HG02588 (cell line): ENCODE data around the gene PKMYT1.

ENCODE experiments used
- ATAC-seq: cut with Tn5 transposase; IDR thresholded peaks from one replicate; pipeline ENCODE4 v1.9.1; 2021; ENCODE audit warnings: mild to moderate bottlenecking, moderate library complexity; ENCODE audit not compliant: unreplicated experiment

PKMYT1 gene

DNA sequence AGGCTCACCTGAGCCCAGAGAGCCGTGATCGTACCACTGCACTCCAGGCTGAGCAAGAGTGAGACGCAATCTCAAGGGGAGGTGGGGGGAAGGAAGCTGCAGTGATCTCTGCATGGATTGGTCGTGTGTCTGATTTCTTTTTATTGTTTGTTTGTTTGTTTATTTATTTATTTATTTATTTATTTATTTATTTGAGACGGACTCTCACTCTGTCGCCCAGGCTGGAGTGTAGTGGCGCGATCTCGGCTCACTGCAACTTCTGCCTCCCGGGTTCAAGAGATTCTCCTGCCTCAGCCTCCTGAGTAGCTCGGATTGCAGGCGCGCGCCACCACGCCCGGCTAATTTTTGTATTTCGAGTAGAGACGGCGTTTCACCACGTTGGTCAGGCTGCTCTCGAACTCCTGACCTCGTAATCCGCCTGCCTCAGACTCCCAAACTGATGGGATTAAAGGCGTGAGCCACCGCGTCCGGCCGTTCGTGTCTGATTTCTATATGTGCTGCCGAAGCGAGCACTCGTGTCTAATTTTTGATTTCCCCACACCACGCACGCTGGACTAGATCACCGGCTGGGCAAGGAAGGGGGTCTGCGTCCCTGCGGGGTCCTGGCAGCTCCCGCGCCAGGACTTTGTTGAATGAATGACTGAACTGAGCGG, 39.5 kb upstream of the PKMYT1 start:
- no peak for ATAC-seq

DNA sequence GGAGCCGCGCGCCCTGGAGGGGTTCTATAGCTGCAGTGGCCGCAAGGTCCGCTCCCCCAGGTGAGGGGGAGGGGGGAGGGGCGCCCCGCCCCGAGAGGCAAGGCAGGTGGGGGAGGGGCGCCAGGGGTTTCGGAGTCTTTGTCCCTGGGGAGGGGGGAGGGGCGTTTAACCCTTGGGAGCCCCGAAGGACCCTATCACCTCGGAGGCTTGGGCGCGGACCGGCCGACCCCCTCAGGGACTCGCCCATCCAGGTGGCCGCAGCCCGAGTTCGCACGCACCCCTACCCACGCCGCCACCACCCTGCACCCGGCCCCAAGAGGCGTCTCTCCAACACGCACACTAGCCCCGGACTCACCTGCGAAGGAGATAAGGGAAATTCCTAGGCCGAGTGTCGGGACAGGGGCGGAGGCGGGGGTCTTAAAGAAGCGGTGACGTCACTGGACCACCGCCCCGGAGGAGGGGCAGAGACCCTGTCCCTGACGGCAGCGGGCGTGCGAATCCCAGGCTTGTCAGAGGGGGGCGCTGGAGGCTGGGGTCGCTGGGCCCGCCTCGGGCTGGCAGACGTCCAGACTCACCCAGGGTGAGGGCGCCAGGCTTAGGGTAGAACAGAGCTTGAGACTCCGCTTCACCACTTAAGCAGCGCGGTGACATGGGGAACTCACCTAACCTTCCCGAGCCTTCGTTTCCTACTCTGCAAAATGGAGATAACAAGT, 37.7 kb upstream of the PKMYT1 start, which contains the start of gene CLDN6:
TSS of gene CLDN6 (minus strand) at position 390 of the 713 bp plus-strand sequence. CDS start 2,162 bp downstream, outside the sequence.
- no peak for ATAC-seq

DNA sequence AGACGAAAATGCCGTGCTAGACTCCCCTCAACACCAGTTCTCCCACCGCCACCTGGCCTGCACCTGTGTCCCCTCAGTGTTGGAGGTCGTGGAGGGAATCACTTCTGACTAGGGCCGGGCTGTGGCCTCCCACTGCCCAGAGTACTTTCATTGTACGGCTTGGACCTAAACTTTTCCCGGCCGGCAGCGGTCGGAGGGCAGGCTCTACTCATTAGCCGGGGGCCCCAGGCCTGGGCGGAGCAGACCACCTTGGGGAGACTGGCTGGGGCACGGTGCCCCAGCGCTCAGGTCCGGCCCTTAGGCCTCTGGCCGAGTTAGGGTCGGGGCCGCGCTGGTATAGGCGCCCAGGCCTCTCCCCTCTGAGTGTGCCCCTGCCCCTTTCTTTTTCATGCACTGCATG, 37.1 kb upstream of the PKMYT1 start:
- no peak for ATAC-seq

DNA sequence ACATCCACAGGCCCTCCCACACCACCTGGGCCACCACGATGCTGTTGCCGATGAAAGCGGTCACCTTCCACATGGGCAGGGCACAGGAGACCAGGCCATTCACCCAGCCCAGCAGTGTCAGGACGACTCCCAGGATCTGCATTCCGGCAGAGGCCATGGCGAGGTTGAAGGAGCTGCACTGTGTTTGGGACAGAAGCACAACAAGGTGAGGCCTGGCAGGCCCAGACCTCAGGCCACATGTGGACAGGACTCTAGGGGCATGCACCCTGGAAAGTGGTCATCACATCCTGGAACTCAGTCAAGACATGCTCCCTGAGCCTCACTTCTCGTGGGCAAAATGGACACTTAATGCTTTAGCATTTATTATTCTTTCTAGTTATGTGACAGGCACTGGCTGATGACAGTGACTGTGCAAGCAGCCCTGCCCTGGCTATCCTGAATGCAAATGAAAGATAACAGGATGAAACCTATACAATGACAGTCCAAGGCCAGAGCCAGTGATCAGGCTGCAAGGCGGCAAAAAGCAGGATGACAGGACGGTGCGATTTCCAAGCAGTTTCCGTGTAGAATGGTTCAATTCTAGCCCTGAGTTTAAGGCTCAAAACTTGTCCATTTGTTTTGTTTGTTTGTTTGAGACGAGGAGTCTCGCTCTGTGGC, 35.7 kb upstream of the PKMYT1 start:
- ATAC-seq: no peak

DNA sequence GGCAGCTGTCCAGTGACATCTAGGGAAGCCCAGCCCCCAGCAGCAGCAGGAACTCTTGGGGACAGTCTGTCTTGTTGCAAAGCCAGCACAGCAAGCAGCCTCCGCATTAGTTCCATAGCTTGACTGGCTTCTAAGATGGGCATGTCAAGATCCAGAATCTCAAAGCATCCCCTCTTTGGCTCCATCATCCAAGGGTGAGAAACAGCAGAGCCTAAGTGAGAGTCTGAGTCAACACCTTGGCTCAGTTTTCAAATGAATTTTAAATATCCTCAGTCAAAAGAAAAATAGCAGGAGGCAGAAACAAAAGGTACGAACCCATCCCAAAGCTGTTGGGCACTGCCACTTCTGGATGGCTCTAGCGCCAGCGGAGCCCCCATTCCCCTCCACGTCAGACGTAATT, 34.7 kb upstream of the PKMYT1 start:
- ATAC-seq: no peak

DNA sequence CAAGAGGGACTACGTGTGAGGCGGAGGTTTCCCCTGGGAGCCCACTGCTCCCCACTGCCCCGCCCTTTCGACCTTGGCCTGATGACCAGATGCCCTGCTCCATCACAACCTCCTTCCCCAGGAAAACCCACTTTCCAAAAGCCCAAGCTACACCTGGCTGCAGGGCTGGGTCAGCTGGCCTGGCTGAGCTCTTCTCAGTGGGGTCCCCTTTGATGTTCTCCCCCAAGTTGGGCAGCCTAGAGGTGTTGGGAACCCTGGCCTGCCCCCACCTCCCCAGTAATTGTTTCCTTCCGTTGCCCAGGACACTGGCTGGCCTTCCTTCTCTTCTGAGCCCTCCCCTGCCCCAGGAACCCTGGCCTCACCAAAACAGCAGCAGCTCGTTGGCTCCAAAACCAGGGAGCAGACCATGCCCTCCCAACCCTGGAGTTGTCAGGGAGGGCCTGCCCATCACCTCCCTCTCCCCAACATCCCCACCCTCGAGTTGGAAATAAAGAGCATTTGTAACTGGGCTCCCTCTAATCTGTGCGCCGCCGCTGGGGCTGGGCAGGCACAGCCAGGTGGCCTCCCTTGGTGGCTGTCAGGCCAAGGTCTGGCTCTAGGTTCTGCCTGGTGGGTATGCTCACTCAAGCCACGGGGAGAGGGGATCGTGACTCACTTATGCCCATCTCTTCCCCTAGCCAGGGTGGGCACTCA, 33.9 kb upstream of the PKMYT1 start:
- ATAC-seq: no peak

DNA sequence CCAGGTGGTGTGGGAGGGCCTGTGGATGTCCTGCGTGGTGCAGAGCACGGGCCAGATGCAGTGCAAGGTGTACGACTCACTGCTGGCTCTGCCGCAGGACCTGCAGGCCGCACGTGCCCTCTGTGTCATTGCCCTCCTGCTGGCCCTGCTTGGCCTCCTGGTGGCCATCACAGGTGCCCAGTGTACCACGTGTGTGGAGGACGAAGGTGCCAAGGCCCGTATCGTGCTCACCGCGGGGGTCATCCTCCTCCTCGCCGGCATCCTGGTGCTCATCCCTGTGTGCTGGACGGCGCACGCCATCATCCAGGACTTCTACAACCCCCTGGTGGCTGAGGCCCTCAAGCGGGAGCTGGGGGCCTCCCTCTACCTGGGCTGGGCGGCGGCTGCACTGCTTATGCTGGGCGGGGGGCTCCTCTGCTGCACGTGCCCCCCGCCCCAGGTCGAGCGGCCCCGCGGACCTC, 33.3 kb upstream of the PKMYT1 start:
- no peak for ATAC-seq

DNA sequence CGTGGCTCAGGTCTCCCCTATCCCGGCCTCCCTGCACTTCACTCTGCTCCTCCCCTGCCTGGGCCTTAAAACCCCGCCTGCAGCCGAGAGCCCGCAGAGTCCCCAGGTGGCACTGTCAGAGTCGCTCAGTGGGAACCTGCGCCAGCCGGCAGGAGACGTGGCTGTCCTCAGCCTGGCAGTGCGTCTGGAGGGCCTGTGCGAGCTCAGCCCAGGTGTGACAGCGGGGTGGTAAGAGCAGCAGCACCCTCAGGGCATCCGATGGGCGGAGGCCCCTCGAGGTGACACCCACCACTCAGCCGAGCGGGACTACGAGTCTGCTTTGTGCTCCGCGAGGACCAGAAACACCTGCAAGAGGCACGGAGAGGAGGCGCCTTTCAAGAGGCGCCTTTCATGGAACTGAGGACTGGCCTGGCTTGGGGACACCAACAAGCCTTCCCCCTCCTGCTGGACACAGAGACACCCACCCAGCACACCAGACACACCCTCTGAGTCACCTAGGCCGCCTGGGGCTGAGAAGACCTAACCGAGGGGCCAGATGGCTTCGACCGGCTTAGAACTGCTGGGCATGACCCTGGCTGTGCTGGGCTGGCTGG, 32.7 kb upstream of the PKMYT1 start, which contains the start of gene CLDN9:
TSS of gene CLDN9 (plus strand) at position 96 of the 593 bp plus-strand sequence. CDS start at position 536, 440 bp downstream.
- ATAC-seq: no peak

DNA sequence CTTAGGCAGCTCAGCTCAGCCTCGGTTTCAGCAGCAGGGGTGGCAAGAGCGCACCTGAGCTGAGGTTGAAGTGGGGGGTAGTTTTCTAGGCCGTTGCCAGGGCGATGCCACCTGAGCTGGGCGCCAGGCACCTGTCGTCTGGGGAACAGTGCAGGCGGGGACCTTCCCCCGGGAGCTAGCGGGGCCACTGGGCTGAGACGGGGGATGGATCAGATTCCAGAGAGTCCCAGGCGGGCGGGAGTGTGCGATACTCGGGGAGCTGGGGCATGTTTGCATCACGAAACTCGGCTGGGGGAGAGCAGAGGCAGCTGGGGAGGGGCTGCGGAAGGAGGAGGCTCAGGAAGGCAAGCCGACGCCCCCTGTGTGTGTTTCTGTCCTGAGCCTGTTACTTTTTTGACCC, 32.0 kb upstream of the PKMYT1 start:
- ATAC-seq: no peak

DNA sequence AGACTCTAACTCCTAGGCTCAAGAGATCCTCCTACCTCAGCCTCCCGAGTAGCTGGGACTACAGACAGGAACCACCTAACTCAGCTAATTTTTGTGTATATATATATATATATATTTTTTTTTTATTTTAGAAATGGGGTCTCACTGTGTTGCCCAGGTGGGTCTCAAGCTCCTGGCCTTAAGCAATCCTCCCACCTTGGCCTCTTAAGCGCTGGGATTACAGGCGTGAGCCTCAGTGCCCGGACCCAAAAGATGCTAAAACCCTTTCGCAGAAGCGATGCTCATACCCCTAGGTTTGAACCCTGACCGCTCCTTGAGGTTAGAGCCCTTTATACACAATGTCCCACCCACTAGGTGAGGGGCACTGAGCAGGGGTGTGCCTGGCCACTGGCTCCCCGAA, 30.3 kb upstream of the PKMYT1 start:
- no peak for ATAC-seq

DNA sequence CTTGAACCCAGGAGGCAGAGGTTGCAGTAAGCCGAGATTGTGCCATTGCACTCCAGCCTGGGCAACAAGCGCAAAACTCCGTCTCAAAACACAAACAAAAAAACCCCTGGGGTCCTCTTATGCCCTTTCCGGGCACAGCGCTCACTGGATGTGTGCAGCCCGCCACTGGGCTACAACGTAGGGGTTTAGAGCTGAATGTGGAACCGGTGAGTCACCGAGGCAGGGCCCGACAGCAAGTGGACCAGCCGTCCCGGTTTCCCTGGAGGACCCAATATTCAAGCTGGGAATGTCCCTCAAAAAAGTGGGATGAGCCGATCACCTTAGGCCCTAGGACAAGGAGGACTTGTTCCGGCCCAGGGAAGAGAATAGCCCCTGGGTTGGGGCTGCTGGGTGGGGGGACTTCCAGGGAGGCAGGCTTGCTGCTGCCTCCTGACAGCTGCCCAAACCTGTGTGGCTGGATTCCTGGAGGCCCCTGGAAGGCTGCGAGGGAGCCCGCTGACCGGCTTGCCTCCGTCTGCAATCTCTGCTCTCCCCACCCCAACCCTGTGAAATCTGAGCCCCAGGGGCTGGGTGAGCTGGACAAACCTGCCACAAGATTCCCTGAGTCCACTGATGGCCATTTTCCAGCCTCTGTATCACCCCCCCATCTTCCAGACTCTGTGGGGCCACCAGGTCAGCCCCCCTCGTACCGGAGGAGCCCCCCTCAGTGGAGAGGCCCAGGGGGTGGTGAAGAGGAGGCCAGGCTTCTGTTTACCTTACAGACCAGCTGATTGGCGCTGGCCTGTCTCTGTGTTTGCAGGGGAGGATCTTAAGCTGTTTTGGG, 29.5 kb upstream of the PKMYT1 start:
- no peak for ATAC-seq

DNA sequence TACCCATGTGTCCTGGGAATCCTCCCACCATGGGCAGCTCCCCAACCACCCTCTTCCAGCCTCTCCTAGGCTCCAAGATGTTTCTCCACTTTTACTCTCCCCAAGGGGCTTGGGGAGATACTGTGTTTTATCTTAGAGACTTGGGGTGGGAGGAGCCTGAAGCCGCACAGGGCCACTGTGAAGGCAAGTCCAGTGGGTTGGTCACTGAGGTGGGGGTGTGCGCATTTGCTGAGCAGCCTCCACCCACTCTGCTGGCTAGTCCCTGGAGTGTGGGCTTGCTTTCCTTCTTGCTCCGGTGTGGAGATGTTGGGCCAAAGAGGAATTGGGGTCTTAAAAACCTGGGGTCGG, 28.4 kb upstream of the PKMYT1 start:
- ATAC-seq: no peak

DNA sequence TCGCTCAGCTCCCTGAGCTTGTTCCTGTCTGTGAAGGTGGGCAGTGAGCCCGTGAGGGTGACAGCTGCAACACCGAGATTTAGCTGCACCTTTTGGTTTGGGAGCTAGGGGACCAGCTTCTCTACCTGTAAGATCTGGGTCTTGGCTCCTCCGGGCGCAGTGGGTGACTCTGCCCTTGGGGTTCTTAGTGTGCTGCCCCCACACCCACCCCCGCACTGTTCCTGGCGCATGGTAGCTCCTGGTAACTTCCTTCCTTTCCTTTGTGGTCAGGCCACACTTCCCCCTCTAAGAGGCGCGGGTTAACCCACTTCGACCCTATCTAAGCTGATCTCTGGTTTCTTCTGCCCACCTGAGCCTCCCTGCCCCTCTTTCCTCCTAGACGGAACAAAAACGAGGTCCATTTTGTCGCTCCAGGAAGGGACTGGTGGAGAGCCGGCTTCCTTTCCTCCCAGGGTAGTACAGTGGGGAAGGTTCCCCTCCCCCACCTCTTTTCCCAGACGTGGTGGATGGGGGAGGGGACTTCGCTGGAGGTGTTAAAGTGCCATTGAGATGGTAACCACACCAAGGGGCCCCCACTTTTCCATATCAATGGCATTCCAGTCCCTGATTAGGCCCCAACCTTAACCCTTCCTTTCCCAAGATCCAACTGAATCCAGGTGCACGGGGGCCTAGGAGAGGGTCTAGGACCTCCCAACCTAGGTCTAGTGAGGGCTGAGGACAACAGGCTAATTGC, 27.9 kb upstream of the PKMYT1 start:
- ATAC-seq: no peak

DNA sequence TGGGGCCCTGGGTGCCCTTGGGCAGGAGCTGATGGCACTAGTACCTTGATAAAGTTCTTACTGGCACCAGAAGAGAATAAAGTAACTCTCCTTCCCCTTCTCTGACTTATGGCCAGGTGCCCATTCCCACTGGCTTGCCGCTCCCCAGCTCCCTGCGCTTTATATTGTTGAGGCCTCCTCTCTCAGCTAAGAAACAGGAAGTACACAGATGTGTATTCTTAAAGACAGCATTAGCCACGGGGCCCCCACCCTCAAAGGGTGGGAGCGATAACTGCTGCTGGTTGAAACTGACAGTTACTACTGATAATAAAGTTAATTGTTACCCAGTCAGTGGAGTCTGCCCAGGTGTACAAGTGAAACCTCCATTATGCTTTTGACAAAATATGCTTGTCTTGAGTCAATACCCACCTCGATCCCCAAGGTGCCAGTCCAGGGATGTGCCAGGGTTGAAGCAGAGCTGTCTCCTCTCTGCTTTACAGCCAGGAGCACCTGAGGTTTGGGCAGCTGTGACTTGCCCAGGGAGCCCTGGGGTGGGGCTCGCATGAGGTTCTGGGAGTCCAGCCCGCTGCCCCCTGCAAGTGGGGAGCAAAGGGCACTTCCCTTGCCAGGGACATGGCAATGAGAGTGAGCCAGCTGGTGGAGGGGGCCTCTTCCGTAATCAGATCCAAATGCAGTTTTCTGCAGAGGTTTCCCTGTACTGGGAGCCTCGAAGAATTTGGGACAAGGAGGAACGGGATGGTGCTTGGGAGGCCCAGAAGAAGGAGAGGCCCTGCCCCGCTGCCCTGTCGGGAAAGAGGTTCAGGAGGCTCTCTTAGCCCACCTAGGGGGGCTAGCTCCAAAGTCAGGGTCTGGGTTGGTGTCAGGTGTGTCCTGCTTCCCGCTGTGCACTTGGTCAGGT, 27.1 kb upstream of the PKMYT1 start:
- no peak for ATAC-seq

DNA sequence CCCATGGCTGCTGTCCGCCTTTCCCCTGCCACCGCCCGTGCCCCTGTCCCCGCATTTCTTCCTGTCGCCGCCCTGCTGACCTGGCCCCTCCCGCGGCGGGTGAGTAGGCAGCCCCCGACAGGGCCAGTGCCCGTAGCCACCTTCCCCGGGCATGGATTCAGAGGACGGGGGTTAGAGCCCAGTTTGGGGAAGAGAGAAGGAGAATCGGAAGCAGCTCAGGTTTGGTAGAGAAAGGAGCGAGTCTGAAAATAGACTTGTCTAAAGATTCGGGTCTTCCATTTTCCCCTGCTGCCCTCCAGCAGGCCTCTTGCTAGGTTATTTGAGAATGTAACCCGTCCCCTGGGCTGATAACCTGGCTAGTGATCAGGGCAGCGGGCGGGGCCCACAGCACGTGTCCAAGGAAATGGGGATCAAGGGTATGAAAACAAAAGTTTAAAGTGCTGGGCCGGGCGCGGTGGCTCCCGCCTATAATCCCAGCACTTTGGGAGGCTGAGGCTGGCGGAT, 24.6 kb upstream of the PKMYT1 start:
- peak; percentile 1 for ATAC-seq

DNA sequence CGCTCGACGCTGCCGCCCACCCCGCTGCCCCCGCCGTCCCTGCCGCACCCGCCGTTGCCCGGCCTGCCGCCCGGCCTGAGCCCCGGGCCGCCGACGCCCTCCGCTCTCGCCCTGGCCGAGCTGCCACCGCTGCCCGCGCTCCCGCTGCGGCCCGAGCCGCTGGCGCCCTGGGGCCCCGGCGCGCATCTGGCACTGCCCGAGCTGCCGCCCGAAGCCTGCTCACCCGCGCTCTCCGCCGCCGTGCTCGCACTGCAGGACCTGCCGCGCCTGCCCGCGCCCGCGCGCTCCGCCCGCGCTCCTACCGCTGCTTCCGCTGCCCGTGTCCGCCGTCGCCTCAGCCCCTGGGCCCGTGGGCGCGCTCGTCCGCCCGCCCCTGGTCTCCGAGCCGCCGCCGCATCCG, 24.1 kb upstream of the PKMYT1 start:
- peak; percentile 22 for ATAC-seq

DNA sequence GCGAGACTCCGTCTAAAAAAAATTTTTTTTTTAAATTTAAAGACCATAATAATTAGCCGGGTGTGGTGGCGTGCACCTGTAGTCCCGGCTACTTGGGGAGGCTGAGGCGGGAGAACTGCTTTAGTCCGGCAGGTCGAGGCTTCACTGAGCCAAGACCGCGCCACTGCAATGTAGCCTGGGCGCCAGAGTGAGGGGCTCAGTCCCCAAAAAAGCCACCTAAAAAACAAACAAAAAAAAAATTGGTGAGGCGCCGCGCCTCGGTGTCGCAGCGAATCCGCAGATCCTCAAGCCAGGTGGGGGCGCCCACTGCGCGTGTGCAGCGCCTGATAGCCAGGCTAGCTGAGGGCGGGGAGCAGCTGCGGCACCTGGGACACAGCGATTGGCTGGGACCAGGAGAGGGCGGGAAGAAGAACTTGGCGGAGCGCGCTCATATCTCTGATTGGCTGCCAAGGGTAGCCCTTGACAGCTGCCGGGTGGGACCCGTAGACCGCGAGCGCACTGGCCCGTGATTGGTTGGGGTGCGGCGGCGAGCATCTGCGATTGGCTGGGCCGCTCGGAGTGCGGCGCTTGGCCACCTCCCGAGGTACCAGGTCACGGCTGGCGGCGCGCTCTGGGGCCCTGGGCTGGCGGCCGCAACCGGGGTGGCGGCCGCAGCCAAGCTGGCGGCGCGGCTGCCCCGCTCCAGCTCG, 23.5 kb upstream of the PKMYT1 start:
- ATAC-seq: peak; percentile 90

DNA sequence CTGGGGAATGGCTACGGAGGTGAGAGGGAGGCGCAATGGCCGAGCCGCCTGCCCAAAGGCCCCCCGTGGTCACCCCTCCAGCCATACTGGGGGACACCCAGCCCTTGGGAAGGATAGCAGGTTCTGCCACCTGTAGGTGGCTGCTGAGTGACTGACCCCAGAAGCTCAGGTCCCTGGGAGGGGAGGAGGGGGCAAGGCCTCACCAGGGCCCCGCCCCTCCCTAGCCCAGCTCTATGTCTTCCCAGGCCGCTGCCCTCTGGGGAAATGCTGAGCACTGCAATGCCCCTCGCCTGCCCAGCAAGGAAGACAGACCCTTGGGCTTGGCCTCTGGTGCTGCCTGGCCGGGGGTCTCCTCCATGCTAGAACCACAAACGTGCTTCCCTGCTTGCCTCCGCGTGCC, 21.1 kb upstream of the PKMYT1 start:
- no peak for ATAC-seq
